Measurements from ENCODE around the gene BABAM2.

DNA sequence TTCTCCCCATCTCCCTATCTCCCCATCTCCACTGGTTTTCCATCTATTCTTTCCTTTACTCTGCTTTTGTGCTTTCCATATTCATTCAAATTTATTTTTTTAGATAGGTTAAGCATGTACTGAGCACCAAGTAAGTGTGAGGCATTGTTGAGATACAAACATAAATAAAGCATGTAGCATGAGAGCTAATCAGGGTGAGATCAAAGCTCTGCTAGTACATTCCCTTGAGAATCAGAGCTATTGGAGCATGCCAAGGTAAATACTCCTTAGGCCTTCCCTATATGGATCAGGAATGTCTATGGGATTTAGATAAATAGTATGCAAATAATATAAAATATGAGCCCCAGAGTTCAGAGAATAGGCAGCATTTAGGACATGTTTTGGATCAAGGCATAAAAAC, 25.3 kb downstream of the BABAM2 start:
- TF ChIP-seq, protein P1, sequence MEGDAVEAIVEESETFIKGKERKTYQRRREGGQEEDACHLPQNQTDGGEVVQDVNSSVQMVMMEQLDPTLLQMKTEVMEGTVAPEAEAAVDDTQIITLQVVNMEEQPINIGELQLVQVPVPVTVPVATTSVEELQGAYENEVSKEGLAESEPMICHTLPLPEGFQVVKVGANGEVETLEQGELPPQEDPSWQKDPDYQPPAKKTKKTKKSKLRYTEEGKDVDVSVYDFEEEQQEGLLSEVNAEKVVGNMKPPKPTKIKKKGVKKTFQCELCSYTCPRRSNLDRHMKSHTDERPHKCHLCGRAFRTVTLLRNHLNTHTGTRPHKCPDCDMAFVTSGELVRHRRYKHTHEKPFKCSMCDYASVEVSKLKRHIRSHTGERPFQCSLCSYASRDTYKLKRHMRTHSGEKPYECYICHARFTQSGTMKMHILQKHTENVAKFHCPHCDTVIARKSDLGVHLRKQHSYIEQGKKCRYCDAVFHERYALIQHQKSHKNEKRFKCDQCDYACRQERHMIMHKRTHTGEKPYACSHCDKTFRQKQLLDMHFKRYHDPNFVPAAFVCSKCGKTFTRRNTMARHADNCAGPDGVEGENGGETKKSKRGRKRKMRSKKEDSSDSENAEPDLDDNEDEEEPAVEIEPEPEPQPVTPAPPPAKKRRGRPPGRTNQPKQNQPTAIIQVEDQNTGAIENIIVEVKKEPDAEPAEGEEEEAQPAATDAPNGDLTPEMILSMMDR (IDR thresholded peaks at IDR 0.05; ENCODE audit: low read length): no peak
- TF ChIP-seq EZH2 (optimal IDR thresholded peaks at IDR 0.05; ENCODE audit: low read depth, low read length) (no peak), EZH2phosphoT487 (IDR thresholded peaks at IDR 0.05; ENCODE audit: low read length) (no peak)
